Naive B cell (primary cell): ENCODE measurements around the gene PTPRH. TPM values are rescaled to one million over a fixed set of nuclear protein-coding genes. Genes with fewer than 3 reads are reported as not detected.
A peak's percentile ranks its signal among the peaks of the same experiment; 100 is the strongest.

Experiments
- ATAC-seq, 2 donors: fragments of 150-1000 bp; cut with Tn5 transposase; 2 replicates each; pipeline ENCODE4 v1.10.0; 2021; ENCODE audit warnings: low read depth in 2 of 2, mild to moderate bottlenecking in 2 of 2, moderate library complexity in 2 of 2
- DNase-seq: peaks from one replicate; pipeline ENCODE4 v3.0.0; 2022
- H3K27ac Mint-ChIP-seq, 6 donors: one replicate each; pipeline ENCODE4 v1.8.0; 2020 to 2022; ENCODE audit warnings: mild to moderate bottlenecking in 6 of 6, mixed read lengths in 6 of 6, moderate library complexity in 5 of 6, inconsistent platforms in 2 of 6
- H3K27me3 Mint-ChIP-seq, 3 donors: one replicate each; pipeline ENCODE4 v1.8.0; 2021 to 2022; ENCODE audit warnings: mixed read lengths in 3 of 3, mild to moderate bottlenecking in 1 of 3
- H3K36me3 Mint-ChIP-seq, 2 donors: one replicate each; pipeline ENCODE4 v1.8.0; 2020 to 2022; ENCODE audit warnings: mixed read lengths in 2 of 2, inconsistent platforms in 1 of 2, mild to moderate bottlenecking in 1 of 2
- H3K4me1 Mint-ChIP-seq, 3 donors: one replicate each; pipeline ENCODE4 v1.8.0; 2020 to 2022; ENCODE audit warnings: mixed read lengths in 3 of 3, inconsistent platforms in 1 of 3, mild to moderate bottlenecking in 1 of 3, moderate library complexity in 1 of 3
- H3K4me3 Mint-ChIP-seq, 8 donors: one replicate each; pipeline ENCODE4 v1.8.0; 2020 to 2022; ENCODE audit warnings: mild to moderate bottlenecking in 8 of 8, mixed read lengths in 8 of 8, moderate library complexity in 8 of 8, inconsistent platforms in 2 of 8
- H3K9me3 Mint-ChIP-seq, 7 donors: one replicate each; pipeline ENCODE4 v1.8.0; 2020 to 2022; ENCODE audit warnings: mixed read lengths in 7 of 7, mild to moderate bottlenecking in 5 of 7, inconsistent platforms in 2 of 7, moderate library complexity in 1 of 7
- polyA plus RNA-seq, 6 donors: library from polyadenylated mRNA; unstranded; fragments of 300-500 nt; fragmentation: Illumina TruSeq; gene quantifications; one replicate each; pipeline ENCODE4 v1.2.3, GENCODE V29; 2021; ENCODE audit warnings: low read depth in 6 of 6

The PTPRH gene
- polyA plus RNA-seq, 6 donors from 2014 or later = not detected

GRCh38 chr19:55153652-55154264 lies 55.5 kb downstream of the PTPRH start:
- H3K27me3 Mint-ChIP-seq = peaks cover 34 to 59% (median 53%) of the 10 kb centered on the region in 3 donors
- peaks cover 10 to 22% (median 18%) of the 10 kb centered on the region in 7 donors for H3K9me3 Mint-ChIP-seq
- peak overlapping the region in 1 of 8 donors; percentile 5 for H3K4me3 Mint-ChIP-seq
- ATAC-seq (no peak), DNase-seq (no peak)
- H3K36me3 Mint-ChIP-seq = peaks cover 0 to 26% of the 10 kb centered on the region in 2 donors
- H3K4me1 Mint-ChIP-seq = peaks cover 16 to 38% (median 27%) of the 10 kb centered on the region in 3 donors
- peak overlapping the region in 3 of 6 donors; percentile 55 to 94 (median 85) for H3K27ac Mint-ChIP-seq

- ATAC-seq (no peak), DNase-seq (no peak)
- Mint-ChIP-seq H3K4me3 (peak overlapping the region in 2 of 8 donors; percentile 28 to 56), H3K27me3 (peaks cover 38 to 55% (median 51%) of the 10 kb centered on the region in 3 donors), H3K9me3 (peaks cover 10 to 22% (median 18%) of the 10 kb centered on the region in 7 donors), H3K27ac (peak overlapping the region in 3 of 6 donors; percentile 3 to 87 (median 75)), H3K4me1 (peaks cover 16 to 27% (median 27%) of the 10 kb centered on the region in 3 donors), H3K36me3 (peaks cover 0 to 20% of the 10 kb centered on the region in 2 donors)
Observed at GRCh38 chr19:55152017-55152416, 57.3 kb downstream of the PTPRH start.

- Mint-ChIP-seq H3K27ac (no peak within 1 kb of the TSS), H3K4me3 (no peak within 1 kb of the TSS), H3K27me3 (peaks cover 36 to 62% (median 60%) of the 10 kb centered on the region in 3 donors), H3K36me3 (peaks cover 0 to 27% of the 10 kb centered on the region in 2 donors), H3K4me1 (peaks cover 25 to 31% (median 25%) of the 10 kb centered on the region in 3 donors), H3K9me3 (peaks cover 4 to 19% (median 14%) of the 10 kb centered on the region in 7 donors)
- no peak for ATAC-seq
- no peak for DNase-seq
Observed at GRCh38 chr19:55149078-55150003, 60.0 kb downstream of the PTPRH start, which contains the start of gene TNNT1. Gene TNNT1 (minus strand): TSS chr19:55149206. CDS start chr19:55147157, 2,049 bp downstream.

- Mint-ChIP-seq H3K4me3 (peak overlapping the region in 1 of 8 donors; percentile 3), H3K27ac (no peak overlapping the region), H3K9me3 (peaks cover 4 to 12% (median 10%) of the 10 kb centered on the region in 7 donors), H3K27me3 (peaks cover 41 to 70% (median 69%) of the 10 kb centered on the region in 3 donors), H3K4me1 (peaks cover 18 to 24% (median 21%) of the 10 kb centered on the region in 3 donors), H3K36me3 (peaks cover 0 to 20% of the 10 kb centered on the region in 2 donors)
- DNase-seq (no peak), ATAC-seq (no peak)
Observed at GRCh38 chr19:55147545-55148251, 61.6 kb downstream of the PTPRH start.

- no peak for ATAC-seq
Observed at GRCh38 chr19:55146705-55147273, 62.5 kb downstream of the PTPRH start.

GRCh38 chr19:55146078-55146704 lies 63.1 kb downstream of the PTPRH start:
- DNase-seq (no peak), ATAC-seq (no peak)
- peaks cover 14 to 18% (median 16%) of the 10 kb centered on the region in 3 donors for H3K4me1 Mint-ChIP-seq
- peaks cover 40 to 75% (median 71%) of the 10 kb centered on the region in 3 donors for H3K27me3 Mint-ChIP-seq
- peaks cover 0 to 12% of the 10 kb centered on the region in 2 donors for H3K36me3 Mint-ChIP-seq
- peak overlapping the region in 1 of 8 donors; percentile 38 for H3K4me3 Mint-ChIP-seq
- peak overlapping the region in 1 of 6 donors; percentile 20 for H3K27ac Mint-ChIP-seq
- H3K9me3 Mint-ChIP-seq = peaks cover 0 to under 1% (median 0%) of the 10 kb centered on the region in 7 donors

More at GRCh38 chr19:55146705-55147273, 62.5 kb downstream of the PTPRH start:
- Mint-ChIP-seq H3K36me3 (peaks cover 0 to 13% of the 10 kb centered on the region in 2 donors), H3K9me3 (peaks cover under 1 to 6% (median 5%) of the 10 kb centered on the region in 7 donors), H3K4me3 (peak overlapping the region in 2 of 8 donors; percentile 20 to 51), H3K27me3 (peaks cover 41 to 70% (median 69%) of the 10 kb centered on the region in 3 donors), H3K27ac (no peak overlapping the region), H3K4me1 (peaks cover 12 to 16% (median 15%) of the 10 kb centered on the region in 3 donors)
- DNase-seq = no peak

- Mint-ChIP-seq H3K27me3 (peaks cover 40 to 76% (median 71%) of the 10 kb centered on the region in 3 donors), H3K9me3 (no peaks in the 10 kb centered on the region), H3K4me1 (peaks cover 16 to 20% (median 18%) of the 10 kb centered on the region in 3 donors), H3K27ac (no peak overlapping the region), H3K4me3 (no peak overlapping the region), H3K36me3 (peaks cover 0 to 12% of the 10 kb centered on the region in 2 donors)
- no peak for ATAC-seq
- no peak for DNase-seq
Observed at GRCh38 chr19:55145232-55145631, 64.1 kb downstream of the PTPRH start.

GRCh38 chr19:55141696-55142095 lies 67.6 kb downstream of the PTPRH start:
- Mint-ChIP-seq H3K9me3 (no peaks in the 10 kb centered on the region), H3K27me3 (peaks cover 28 to 62% (median 53%) of the 10 kb centered on the region in 3 donors), H3K36me3 (peaks cover 0 to 12% of the 10 kb centered on the region in 2 donors), H3K4me1 (peaks cover 16 to 20% (median 18%) of the 10 kb centered on the region in 3 donors), H3K27ac (no peak overlapping the region), H3K4me3 (peak overlapping the region in 2 of 8 donors; percentile 6 to 57)
- ATAC-seq (no peak), DNase-seq (no peak)

- Mint-ChIP-seq H3K27ac (no peak overlapping the region), H3K9me3 (no peaks in the 10 kb centered on the region), H3K27me3 (peaks cover 23 to 51% (median 28%) of the 10 kb centered on the region in 3 donors), H3K36me3 (no peaks in the 10 kb centered on the region), H3K4me3 (no peak overlapping the region), H3K4me1 (peaks cover 8 to 14% (median 12%) of the 10 kb centered on the region in 3 donors)
- DNase-seq (no peak), ATAC-seq (no peak)
Observed at GRCh38 chr19:55137915-55138314, 71.4 kb downstream of the PTPRH start.

GRCh38 chr19:55136399-55137102 lies 72.8 kb downstream of the PTPRH start:
- Mint-ChIP-seq H3K9me3 (no peaks in the 10 kb centered on the region), H3K36me3 (no peaks in the 10 kb centered on the region), H3K4me1 (peaks cover 9 to 16% (median 14%) of the 10 kb centered on the region in 3 donors), H3K27me3 (peaks cover 23 to 57% (median 31%) of the 10 kb centered on the region in 3 donors), H3K27ac (no peak overlapping the region), H3K4me3 (no peak overlapping the region)
- no peak for DNase-seq
- ATAC-seq = no peak

GRCh38 chr19:55134736-55135135 lies 74.6 kb downstream of the PTPRH start:
- no peak for DNase-seq
- no peak for ATAC-seq
- Mint-ChIP-seq H3K9me3 (no peaks in the 10 kb centered on the region), H3K27me3 (peaks cover 25 to 62% (median 35%) of the 10 kb centered on the region in 3 donors), H3K36me3 (no peaks in the 10 kb centered on the region), H3K27ac (no peak overlapping the region), H3K4me1 (peaks cover 7 to 9% (median 9%) of the 10 kb centered on the region in 3 donors), H3K4me3 (no peak overlapping the region)
